H1 (cell line): ENCODE data around the gene ZNF586. TPM values are rescaled to one million over a fixed set of nuclear protein-coding genes. Genes with fewer than 3 reads are reported as not detected.
A peak's percentile ranks its signal among the peaks of the same experiment; 100 is the strongest.

ENCODE experiments used
- CTCF ChIA-PET: fragments of 300-600 bp; sonication (Branson Sonifier 250); formaldehyde crosslinking; loops from one replicate; lab custom pipeline; 2021; ENCODE audit not compliant: partially characterized antibody; lab: Charles Lee
- POLR2A ChIA-PET: fragments of 300-600 bp; sonication (Branson Sonifier 250); formaldehyde crosslinking; loops from one replicate; lab custom pipeline; 2021; ENCODE audit warnings: inconsistent platforms; ENCODE audit not compliant: partially characterized antibody; lab: Charles Lee
- DNase-seq, 2 experiments: peaks; one replicate each; pipeline versions ENCODE4 v3.0.0 to v3.0.0-alpha.2; 2010 to 2022; ENCODE audit warnings: low spot score in 2 of 2, low read depth in 1 of 2, mixed read lengths in 1 of 2
- FAIRE-seq: peaks from 2 replicates; lab custom pipeline; 2011; peaks lifted over from hg19 to GRCh38; lab: Jason Lieb, UNC
- H2AFZ ChIP-seq: 2 replicates; pipeline ENCODE4 v1.8.1; 2012; ENCODE audit warnings: low read length, inconsistent platforms
- H2AK5ac ChIP-seq: 2 replicates; pipeline ENCODE4 v1.6.1; 2013; ENCODE audit warnings: low read depth, low read length
- H2BK120ac ChIP-seq: replicated peaks from 2 replicates; pipeline ENCODE3; 2013; ENCODE audit warnings: low read depth, low read length, inconsistent platforms
- H2BK12ac ChIP-seq: 2 replicates; pipeline ENCODE4 v1.6.1; 2013; ENCODE audit warnings: low read depth, low read length
- H2BK15ac ChIP-seq: 2 replicates; pipeline ENCODE4 v1.6.1; 2013; ENCODE audit warnings: low read length
- H2BK20ac ChIP-seq: 2 replicates; pipeline ENCODE4 v1.6.1; 2013; ENCODE audit warnings: low read length
- H2BK5ac ChIP-seq: 2 replicates; pipeline ENCODE4 v1.6.1; 2013; ENCODE audit warnings: low read depth, low read length
- H3K14ac ChIP-seq: 2 replicates; pipeline ENCODE4 v1.6.1; 2013; ENCODE audit warnings: inconsistent platforms; ENCODE audit not compliant: insufficient read length
- H3K18ac ChIP-seq: 2 replicates; pipeline ENCODE4 v1.6.1; 2013; ENCODE audit warnings: low read length; ENCODE audit errors: extremely low read depth
- H3K23ac ChIP-seq: 2 replicates; pipeline ENCODE4 v1.6.1; 2013; ENCODE audit warnings: inconsistent platforms; ENCODE audit not compliant: insufficient read length
- H3K23me2 ChIP-seq: 2 replicates; pipeline ENCODE4 v1.6.1; 2013; ENCODE audit warnings: low read depth, low read length
- H3K27ac ChIP-seq: 2 replicates; pipeline ENCODE4 v1.6.1; 2011; ENCODE audit warnings: low read depth, low read length, inconsistent platforms
- H3K27me3 ChIP-seq, 4 experiments: replicated peaks in 1 of 4; 1 replicate in 1 of 4; 2 replicates in 3 of 4; pipeline versions ENCODE4 v1.6.1 to v1.8.1; 2011 to 2013; ENCODE audit warnings: low read length in 3 of 4, mild to moderate bottlenecking in 3 of 4, inconsistent platforms in 2 of 4, mixed read lengths in 2 of 4, moderate library complexity in 1 of 4; ENCODE audit not compliant: control insufficient read depth in 3 of 4, insufficient read depth in 3 of 4; ENCODE audit errors: extremely low read depth in 1 of 4
- H3K36me3 ChIP-seq, 4 experiments: 2 replicates each; pipeline versions ENCODE4 v1.6.1 to v1.8.1; 2011 to 2013; ENCODE audit warnings: mild to moderate bottlenecking in 4 of 4, low read length in 3 of 4, moderate library complexity in 2 of 4, control low read depth in 1 of 4, inconsistent platforms in 1 of 4; ENCODE audit not compliant: insufficient read depth in 4 of 4, control insufficient read depth in 2 of 4
- H3K4ac ChIP-seq: replicated peaks from 2 replicates; pipeline ENCODE3; 2013; ENCODE audit warnings: low read length, low read depth, mixed read lengths, inconsistent platforms; ENCODE audit not compliant: insufficient read length
- H3K4me1 ChIP-seq, 4 experiments: replicated peaks in 1 of 4; 1 replicate in 1 of 4; 2 replicates in 3 of 4; pipeline versions ENCODE4 v1.6.1 to v1.8.1; 2011 to 2013; ENCODE audit warnings: low read length in 3 of 4, inconsistent platforms in 2 of 4, mixed read lengths in 1 of 4; ENCODE audit not compliant: insufficient read depth in 4 of 4, control insufficient read depth in 3 of 4
- H3K4me2 ChIP-seq, 2 experiments: 2 replicates each; pipeline versions ENCODE4 v1.6.1 to v1.8.1; 2011 to 2013; ENCODE audit warnings: low read depth in 2 of 2, low read length in 2 of 2, control low read depth in 1 of 2, inconsistent platforms in 1 of 2, mild to moderate bottlenecking in 1 of 2; ENCODE audit not compliant: insufficient read depth in 1 of 2
- H3K4me3 ChIP-seq, 4 experiments: fragments of 200-600, 300-600 bp in 1 of 4; sonication (generic), shearing (Covaris generic), sonication (Bioruptor Twin) in 1 of 4; 2 replicates each; pipeline versions ENCODE4 v1.5.1 to v1.8.1; 2011 to 2016; ENCODE audit warnings: low read length in 4 of 4, low read depth in 3 of 4, control low read depth in 2 of 4, inconsistent platforms in 2 of 4, mild to moderate bottlenecking in 2 of 4, mixed read lengths in 1 of 4, moderate library complexity in 1 of 4; ENCODE audit not compliant: insufficient read depth in 2 of 4; ENCODE audit errors: extremely low read depth in 1 of 4
- H3K56ac ChIP-seq: replicated peaks from 2 replicates; pipeline ENCODE3; 2013; ENCODE audit warnings: low read depth, mild to moderate bottlenecking, mixed read lengths, low read length, inconsistent platforms; ENCODE audit not compliant: insufficient read length
- H3K79me1 ChIP-seq: 2 replicates; pipeline ENCODE4 v1.6.1; 2013; ENCODE audit warnings: low read depth, low read length, control low read depth
- H3K79me2 ChIP-seq, 2 experiments: 2 replicates each; pipeline versions ENCODE4 v1.6.1 to v1.8.1; 2012 to 2013; ENCODE audit warnings: low read length in 2 of 2, mild to moderate bottlenecking in 2 of 2, inconsistent platforms in 1 of 2; ENCODE audit not compliant: insufficient read depth in 2 of 2, control insufficient read depth in 1 of 2
- H3K9ac ChIP-seq, 4 experiments: replicated peaks in 1 of 4; 1 replicate in 1 of 4; 2 replicates in 3 of 4; pipeline versions ENCODE4 v1.6.1 to v1.8.1; 2011 to 2013; ENCODE audit warnings: low read depth in 3 of 4, low read length in 3 of 4, control low read depth in 2 of 4, mild to moderate bottlenecking in 2 of 4, moderate library complexity in 2 of 4, inconsistent platforms in 1 of 4; ENCODE audit errors: extremely low read depth in 1 of 4
- H3K9me3 ChIP-seq, 2 experiments: 2 replicates each; pipeline versions ENCODE4 v1.6.1 to v1.8.1; 2012 to 2013; ENCODE audit warnings: mild to moderate bottlenecking in 2 of 2, moderate library complexity in 2 of 2, control low read depth in 1 of 2, inconsistent platforms in 1 of 2, low read depth in 1 of 2, low read length in 1 of 2, mixed read lengths in 1 of 2; ENCODE audit not compliant: insufficient read depth in 2 of 2
- H4K20me1 ChIP-seq, 2 experiments: replicated peaks in 1 of 2; 2 replicates each; pipeline versions ENCODE3 to v1.8.1; 2011 to 2013; ENCODE audit warnings: inconsistent platforms in 2 of 2, low read length in 2 of 2, mild to moderate bottlenecking in 1 of 2; ENCODE audit not compliant: insufficient read depth in 2 of 2, control insufficient read depth in 1 of 2
- H4K5ac ChIP-seq: 2 replicates; pipeline ENCODE4 v1.6.1; 2013; ENCODE audit warnings: low read length, low read depth, mixed read lengths, inconsistent platforms; ENCODE audit not compliant: insufficient read length
- H4K8ac ChIP-seq: 2 replicates; pipeline ENCODE4 v1.8.0; 2013; ENCODE audit warnings: mild to moderate bottlenecking, moderate library complexity, low read length, inconsistent platforms; ENCODE audit not compliant: insufficient read depth; ENCODE audit errors: extremely low read depth
- H4K91ac ChIP-seq: replicated peaks from 2 replicates; pipeline ENCODE3; 2013; ENCODE audit warnings: low read length, mixed read lengths, inconsistent platforms; ENCODE audit not compliant: insufficient read length
- CREB1 ChIP-seq: IDR thresholded peaks from 2 replicates; pipeline ENCODE4 v1.6.1; 2012; ENCODE audit warnings: inconsistent platforms
- EGR1 ChIP-seq: IDR thresholded peaks from 2 replicates; pipeline ENCODE4 v1.6.1; 2011; ENCODE audit warnings: low read depth, low read length, borderline replicate concordance
- EZH2 ChIP-seq: fragments of 200-600 bp; sonication (generic); IDR thresholded peaks from 2 replicates; pipeline ENCODE4 v1.7.1; 2012; ENCODE audit warnings: low read depth, mild to moderate bottlenecking, moderate library complexity, low read length, inconsistent platforms; ENCODE audit not compliant: severe bottlenecking
- HDAC2 ChIP-seq, 2 experiments: fragments of 300-600 bp in 1 of 2; sonication (generic) in 1 of 2; IDR thresholded peaks; 2 replicates each; pipeline ENCODE4 v1.6.1; 2011 to 2012; ENCODE audit warnings: low read depth in 2 of 2, low read length in 2 of 2, mild to moderate bottlenecking in 2 of 2, moderate library complexity in 2 of 2, borderline replicate concordance in 1 of 2, inconsistent platforms in 1 of 2
- JUND ChIP-seq: IDR thresholded peaks from 2 replicates; pipeline ENCODE4 v1.6.1; 2011; ENCODE audit warnings: mild to moderate bottlenecking, improper control_type of control experiment, low read length
- KDM4A ChIP-seq: IDR thresholded peaks from one replicate; pipeline ENCODE4 v1.7.1; 2012; ENCODE audit warnings: low read depth, mild to moderate bottlenecking, moderate library complexity, low read length, inconsistent platforms; ENCODE audit not compliant: severe bottlenecking
- SAP30 ChIP-seq: fragments of 300-600 bp; sonication (generic); IDR thresholded peaks from 2 replicates; pipeline ENCODE4 v1.7.1; 2012; ENCODE audit warnings: low read length, moderate library complexity, mild to moderate bottlenecking, inconsistent platforms; ENCODE audit not compliant: insufficient read depth, insufficient replicate concordance
- SIN3A ChIP-seq, 2 experiments: IDR thresholded peaks in 1 of 2; conservative IDR thresholded peaks in 1 of 2; 2 replicates each; pipeline ENCODE4 v1.6.1; 2011 to 2012; ENCODE audit warnings: low read length in 2 of 2, improper control_type of control experiment in 1 of 2, low read depth in 1 of 2, mild to moderate bottlenecking in 1 of 2
- SIX5 ChIP-seq: IDR thresholded peaks from 2 replicates; pipeline ENCODE4 v1.6.1; 2011; ENCODE audit warnings: mild to moderate bottlenecking, low read depth, low read length
- SRF ChIP-seq: IDR thresholded peaks from 2 replicates; pipeline ENCODE4 v1.6.1; 2011; ENCODE audit warnings: mild to moderate bottlenecking, low read depth, low read length, moderate library complexity
- TAF1 ChIP-seq: IDR thresholded peaks from 2 replicates; pipeline ENCODE4 v1.6.1; 2011; ENCODE audit warnings: mild to moderate bottlenecking, low read depth, low read length
- TEAD4 ChIP-seq: IDR thresholded peaks from 2 replicates; pipeline ENCODE4 v1.6.1; 2012; ENCODE audit warnings: low read depth, low read length, inconsistent platforms, mixed read lengths
- ZNF274 ChIP-seq: IDR thresholded peaks from 2 replicates; pipeline ENCODE4 v1.7.0; 2012; ENCODE audit warnings: low read length, borderline replicate concordance; ENCODE audit errors: extremely low read depth
- WGBS, 2 experiments: shearing (Covaris generic) in 1 of 2; methylation state at CpG; one replicate each; pipeline versions ENCODE4 v1.1.6 to v1.1.7; 2013 to 2015; ENCODE audit warnings: low lambda C conversion rate in 2 of 2, mixed read lengths in 2 of 2, inconsistent platforms in 1 of 2, low coverage in 1 of 2, missing lambda C conversion rate in 1 of 2; ENCODE audit not compliant: insufficient replicate concordance in 2 of 2, insufficient coverage in 1 of 2, insufficient read length in 1 of 2; ENCODE audit errors: extremely low coverage in 1 of 2, missing lambda C conversion rate in 1 of 2; 5-methylcytosine and 5-hydroxymethylcytosine counted together
- polyA plus RNA-seq, 7 experiments: library from polyadenylated mRNA; depleted of rRNA in 3 of 7; stranded (reverse) in 5 of 7; unstranded in 2 of 7; fragments of >200 nt in 5 of 7; fragments of 200-250 nt in 2 of 7; gene quantifications; 1 replicate in 5 of 7; 2 replicates in 1 of 7; 4 replicates in 1 of 7; pipeline versions ENCODE4 v1.2.1 to v1.2.3, GENCODE V29; 2011 to 2013; ENCODE audit warnings: missing spikeins in 2 of 7, mixed read lengths in 2 of 7
- total RNA-seq: library from RNA; stranded (reverse); fragmentation: NEBNext Ultra II Directional; extraction: Animal tissue kit (Norgen Biotek cat#: 25700); gene quantifications from 2 replicates; pipeline ENCODE4 v1.2.1, GENCODE V29; 2021
- TF ChIP-seq, protein P1 (sequence below): IDR thresholded peaks from 2 replicates; pipeline ENCODE4 v1.6.1; 2012; ENCODE audit warnings: inconsistent platforms

The ZNF586 gene
- total and polyA plus RNA-seq, 2 of the 8 experiments (the other 6 are each of a cell fraction or from before 2014, with no cell fraction given) = 8.1 to 15.5 TPM

DNA sequence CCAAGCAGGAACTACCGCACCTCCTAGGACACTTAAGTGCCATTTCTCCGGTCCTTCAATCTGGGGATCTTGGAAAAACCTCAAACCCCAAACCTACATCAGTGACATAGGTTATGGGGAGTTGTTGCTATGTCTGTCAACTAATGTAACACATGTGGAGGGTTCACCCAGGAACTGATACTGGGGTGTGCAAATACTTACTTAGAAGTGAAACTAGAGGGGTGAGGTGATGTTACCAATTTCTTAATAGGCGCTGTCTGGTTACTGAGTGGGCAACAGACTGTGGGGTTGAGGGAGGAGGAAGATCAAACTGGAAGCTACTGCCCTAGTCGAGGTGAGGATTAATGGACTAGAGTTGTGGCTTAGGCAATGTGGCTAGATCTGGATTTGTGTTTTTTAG, 1.9 kb downstream of the ZNF586 start:
- Histone ChIP-seq H2BK15ac (no peak overlapping the region), H2AK5ac (no peak overlapping the region), H2BK5ac (no peak overlapping the region), H3K14ac (no peak overlapping the region), H3K4me2 (peak overlapping the region in 1 of 2 experiments; percentile 63; a peak in 1 of 4 replicates), H2BK120ac (no peak overlapping the region), H4K5ac (no peak overlapping the region), H3K18ac (no peak overlapping the region), H3K79me1 (peaks cover 12% of the 10 kb centered on the region), H3K9ac (no peak overlapping the region; a peak in 1 of 7 replicates), H3K27ac (no peak overlapping the region), H3K4ac (no peak overlapping the region), H3K27me3 (no peaks in the 10 kb centered on the region), H3K23ac (no peak overlapping the region), H3K9me3 (no peaks in the 10 kb centered on the region), H3K36me3 (peaks cover 0 to 2% (median under 1%) of the 10 kb centered on the region in 4 experiments; a peak in 3 of 8 replicates), H3K56ac (no peak overlapping the region), H2AFZ (no peak overlapping the region), H4K91ac (no peak overlapping the region), H3K4me3 (no peak overlapping the region), H3K79me2 (peaks cover 23 to 54% of the 10 kb centered on the region in 2 experiments), H4K20me1 (peaks cover 6 to 14% of the 10 kb centered on the region in 2 experiments), H3K23me2 (no peaks in the 10 kb centered on the region), H4K8ac (no peak overlapping the region), H3K4me1 (peaks cover 0 to 5% (median 0%) of the 10 kb centered on the region in 4 experiments; a peak in 3 of 7 replicates), H2BK20ac (no peak overlapping the region), H2BK12ac (no peak overlapping the region)
- ChIA-PET CTCF (no interaction called here), POLR2A (interaction anchor here (1.4 kb wide), 2 partner anchors 10 to 13 kb away, joined by 4 read pairs; no protein-coding TSS in a partner anchor)
- DNase-seq (no peak), FAIRE-seq (no peak)
- 95% methylated on average over 4 of the region's 4 CpGs; no CpG with 5 or more reads in 1 of the 2 experiments for WGBS, 2 experiments
- TF ChIP-seq SAP30 = no peak
- no peak for TF ChIP-seq TEAD4
- no peak for TF ChIP-seq EGR1
- no peak for TF ChIP-seq CREB1
- no peak for TF ChIP-seq JUND
- TF ChIP-seq SRF = no peak
- TF ChIP-seq HDAC2 (IDR thresholded peaks at IDR 0.05; ENCODE audit: borderline replicate concordance in 1 of 2, low read depth in 2 of 2, low read length in 2 of 2) = no peak
- no peak for TF ChIP-seq EZH2
- TF ChIP-seq ZNF274 = no peak
- no peak for TF ChIP-seq SIN3A (conservative IDR thresholded peaks at IDR 0.05 in 1 of 2, IDR thresholded peaks at IDR 0.05 in 1 of 2; ENCODE audit: low read depth in 1 of 2, low read length in 2 of 2)
- no peak for TF ChIP-seq KDM4A
- no peak for TF ChIP-seq SIX5
- TF ChIP-seq TAF1 = no peak
- TF ChIP-seq, protein P1, sequence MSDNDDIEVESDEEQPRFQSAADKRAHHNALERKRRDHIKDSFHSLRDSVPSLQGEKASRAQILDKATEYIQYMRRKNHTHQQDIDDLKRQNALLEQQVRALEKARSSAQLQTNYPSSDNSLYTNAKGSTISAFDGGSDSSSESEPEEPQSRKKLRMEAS = no peak
